Vagina (tissue), 2 donors: Measurements from ENCODE around the gene MAP2K5.

Source experiments
- POLR2A ChIP-seq, 2 donors: fragments of 450-650 bp; IDR thresholded peaks; one replicate each; pipeline ENCODE4 v1.6.1; 2017; ENCODE audit warnings: antibody characterized with exemption in 2 of 2, mild to moderate bottlenecking in 2 of 2, moderate library complexity in 2 of 2
- TF ChIP-seq, protein P1 (sequence below), 3 experiments: fragments of 450-650 bp in 2 of 3; fragments of 200-600 bp in 1 of 3; sonication (generic) in 1 of 3; IDR thresholded peaks; one replicate each; pipeline ENCODE4 v1.5.1; 2017 to 2019; ENCODE audit warnings: antibody characterized with exemption in 3 of 3, mild to moderate bottlenecking in 2 of 3, moderate library complexity in 2 of 3

DNA sequence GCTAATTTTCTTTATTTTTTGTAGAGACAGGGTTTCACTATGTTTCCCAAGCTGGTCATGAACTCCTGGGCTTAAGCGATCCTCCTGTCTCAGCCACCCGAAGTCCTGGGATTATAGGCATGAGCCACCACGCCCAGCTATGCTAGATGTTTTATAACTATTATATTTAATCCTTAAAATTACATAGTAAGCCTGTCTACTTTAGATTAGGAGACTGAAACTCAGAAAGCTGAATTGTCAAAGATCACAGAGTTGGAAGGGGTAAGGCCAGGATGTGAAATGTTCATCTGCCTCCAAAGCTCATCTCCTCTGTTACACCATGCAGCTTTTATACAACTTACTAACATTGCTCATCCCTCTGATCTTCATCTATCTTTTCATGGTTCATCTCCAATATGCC is 89.8 kb downstream of the MAP2K5 start:
- no peak for TF ChIP-seq POLR2A (IDR thresholded peaks at IDR 0.05)
- TF ChIP-seq, protein P1, sequence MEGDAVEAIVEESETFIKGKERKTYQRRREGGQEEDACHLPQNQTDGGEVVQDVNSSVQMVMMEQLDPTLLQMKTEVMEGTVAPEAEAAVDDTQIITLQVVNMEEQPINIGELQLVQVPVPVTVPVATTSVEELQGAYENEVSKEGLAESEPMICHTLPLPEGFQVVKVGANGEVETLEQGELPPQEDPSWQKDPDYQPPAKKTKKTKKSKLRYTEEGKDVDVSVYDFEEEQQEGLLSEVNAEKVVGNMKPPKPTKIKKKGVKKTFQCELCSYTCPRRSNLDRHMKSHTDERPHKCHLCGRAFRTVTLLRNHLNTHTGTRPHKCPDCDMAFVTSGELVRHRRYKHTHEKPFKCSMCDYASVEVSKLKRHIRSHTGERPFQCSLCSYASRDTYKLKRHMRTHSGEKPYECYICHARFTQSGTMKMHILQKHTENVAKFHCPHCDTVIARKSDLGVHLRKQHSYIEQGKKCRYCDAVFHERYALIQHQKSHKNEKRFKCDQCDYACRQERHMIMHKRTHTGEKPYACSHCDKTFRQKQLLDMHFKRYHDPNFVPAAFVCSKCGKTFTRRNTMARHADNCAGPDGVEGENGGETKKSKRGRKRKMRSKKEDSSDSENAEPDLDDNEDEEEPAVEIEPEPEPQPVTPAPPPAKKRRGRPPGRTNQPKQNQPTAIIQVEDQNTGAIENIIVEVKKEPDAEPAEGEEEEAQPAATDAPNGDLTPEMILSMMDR (IDR thresholded peaks at IDR 0.05), result no peak
